ENCODE measurements around the gene MAN2C1.

GRCh38 chr15:75360391-75360790 is 8.0 kb downstream of the MAN2C1 start:
- no peak for TF ChIP-seq CTCF (IDR thresholded peaks at IDR 0.05)
- no peak for TF ChIP-seq POLR2A (IDR thresholded peaks at IDR 0.05)
